Panc1 (cell line): ENCODE results near the gene CSMD2. TPM values are rescaled to one million over a fixed set of nuclear protein-coding genes. Genes with fewer than 3 reads are reported as not detected.

Source experiments
- ATAC-seq: fragments of 200-7000 bp; cut with Tn5 transposase; 2 replicates; pipeline ENCODE4 v1.9.1; 2020; ENCODE audit warnings: mild to moderate bottlenecking, moderate library complexity
- BruUV-seq: library from RNA; stranded (reverse); fragments of 400-500 nt; replicated peaks from 2 replicates; lab custom pipeline; 2021; lab: Mats Ljungman, UMichigan
- CTCF ChIA-PET: fragments of 300-600 bp; sonication (Branson Sonifier 250); formaldehyde crosslinking; loops from one replicate; lab custom pipeline; 2022; ENCODE audit warnings: antibody characterized with exemption; lab: Charles Lee
- POLR2A ChIA-PET: fragments of 300-600 bp; sonication (Branson Sonifier 250); formaldehyde crosslinking; loops from one replicate; lab custom pipeline; 2022; ENCODE audit warnings: antibody characterized with exemption; lab: Charles Lee
- DNase-seq: peaks from one replicate; pipeline ENCODE4 v3.0.0-alpha.2; 2010; ENCODE audit warnings: low read depth, low spot score
- H3K27ac ChIP-seq: 2 replicates; pipeline ENCODE4 v1.5.1; 2011; ENCODE audit warnings: mild to moderate bottlenecking, low read length, inconsistent platforms
- H3K27me3 ChIP-seq: fragments of 200-500 bp; sonication (Bioruptor generic); 2 replicates; pipeline ENCODE4 v1.6.0; 2014; ENCODE audit warnings: low read length, inconsistent platforms; ENCODE audit not compliant: control insufficient read depth, insufficient read depth
- H3K36me3 ChIP-seq: fragments of 200-500 bp; sonication (Bioruptor generic); 2 replicates; pipeline ENCODE4 v1.5.1; 2014; ENCODE audit warnings: inconsistent platforms, mild to moderate bottlenecking, low read length, moderate library complexity; ENCODE audit not compliant: control insufficient read depth, insufficient read depth
- H3K4me1 ChIP-seq: 2 replicates; pipeline ENCODE4 v1.5.1; 2011; ENCODE audit warnings: inconsistent platforms, mild to moderate bottlenecking, low read length, moderate library complexity; ENCODE audit not compliant: control insufficient read depth, insufficient read depth
- H3K4me3 ChIP-seq, 2 experiments: 2 replicates each; pipeline ENCODE4 v1.5.1; 2011 to 2012; ENCODE audit warnings: low read depth in 2 of 2, low read length in 2 of 2, mild to moderate bottlenecking in 2 of 2, inconsistent platforms in 1 of 2, moderate library complexity in 1 of 2
- H3K9me3 ChIP-seq: fragments of 200-500 bp; sonication (Bioruptor generic); 2 replicates; pipeline ENCODE4 v1.5.1; 2014; ENCODE audit warnings: low read depth, mild to moderate bottlenecking, inconsistent platforms, low read length, moderate library complexity; ENCODE audit not compliant: control insufficient read depth, insufficient read depth
- CTCF ChIP-seq: fragments of 450-650 bp; IDR thresholded peaks from 2 replicates; pipeline ENCODE4 v1.5.1; 2017; ENCODE audit warnings: mild to moderate bottlenecking
- POLR2AphosphoS5 ChIP-seq: IDR thresholded peaks from 2 replicates; pipeline ENCODE4 v1.6.1; 2012; ENCODE audit warnings: mild to moderate bottlenecking, low read depth, low read length, moderate library complexity
- SIN3A ChIP-seq: IDR thresholded peaks from 2 replicates; pipeline ENCODE4 v1.6.1; 2012; ENCODE audit warnings: low read depth, mild to moderate bottlenecking, low read length, moderate library complexity, borderline replicate concordance; ENCODE audit not compliant: insufficient read depth
- TCF7L2 ChIP-seq: IDR thresholded peaks from 2 replicates; pipeline ENCODE4 v1.6.1; 2011; ENCODE audit warnings: mild to moderate bottlenecking, low read depth, low read length, inconsistent platforms
- in situ Hi-C: cut with HindIII; loops from 2 replicates; pipeline ENCODE4 v1.10.0; 2016; ENCODE audit warnings: low sequenced_read_pairs, low pct_unique_long_range_greater_than_20kb
- intact Hi-C: fragments of 100-400 bp; cut with micrococcal nuclease; formaldehyde crosslinking; loops from one replicate; pipeline ENCODE4 v1.10.0; 2022; ENCODE audit not compliant: unreplicated experiment
- total RNA-seq: library from RNA; stranded (reverse); gene quantifications from one replicate; pipeline ENCODE4 v1.2.1, GENCODE V29; 2021; ENCODE audit not compliant: unreplicated experiment
- TF ChIP-seq, protein P1 (sequence below), 2 experiments: IDR thresholded peaks; 2 replicates each; pipeline ENCODE4 v1.6.1; 2011 to 2012; ENCODE audit warnings: low read depth in 2 of 2, control low read depth in 1 of 2, low read length in 1 of 2, mild to moderate bottlenecking in 1 of 2, moderate library complexity in 1 of 2; ENCODE audit not compliant: insufficient read depth in 1 of 2

The CSMD2 gene
- total RNA-seq, 1 experiment from 2014 or later: not detected

- BruUV-seq: no TSS peak
- DNase-seq (no peak), ATAC-seq (no peak)
- intact Hi-C loops: no loop called here
- TF ChIP-seq, protein P1, sequence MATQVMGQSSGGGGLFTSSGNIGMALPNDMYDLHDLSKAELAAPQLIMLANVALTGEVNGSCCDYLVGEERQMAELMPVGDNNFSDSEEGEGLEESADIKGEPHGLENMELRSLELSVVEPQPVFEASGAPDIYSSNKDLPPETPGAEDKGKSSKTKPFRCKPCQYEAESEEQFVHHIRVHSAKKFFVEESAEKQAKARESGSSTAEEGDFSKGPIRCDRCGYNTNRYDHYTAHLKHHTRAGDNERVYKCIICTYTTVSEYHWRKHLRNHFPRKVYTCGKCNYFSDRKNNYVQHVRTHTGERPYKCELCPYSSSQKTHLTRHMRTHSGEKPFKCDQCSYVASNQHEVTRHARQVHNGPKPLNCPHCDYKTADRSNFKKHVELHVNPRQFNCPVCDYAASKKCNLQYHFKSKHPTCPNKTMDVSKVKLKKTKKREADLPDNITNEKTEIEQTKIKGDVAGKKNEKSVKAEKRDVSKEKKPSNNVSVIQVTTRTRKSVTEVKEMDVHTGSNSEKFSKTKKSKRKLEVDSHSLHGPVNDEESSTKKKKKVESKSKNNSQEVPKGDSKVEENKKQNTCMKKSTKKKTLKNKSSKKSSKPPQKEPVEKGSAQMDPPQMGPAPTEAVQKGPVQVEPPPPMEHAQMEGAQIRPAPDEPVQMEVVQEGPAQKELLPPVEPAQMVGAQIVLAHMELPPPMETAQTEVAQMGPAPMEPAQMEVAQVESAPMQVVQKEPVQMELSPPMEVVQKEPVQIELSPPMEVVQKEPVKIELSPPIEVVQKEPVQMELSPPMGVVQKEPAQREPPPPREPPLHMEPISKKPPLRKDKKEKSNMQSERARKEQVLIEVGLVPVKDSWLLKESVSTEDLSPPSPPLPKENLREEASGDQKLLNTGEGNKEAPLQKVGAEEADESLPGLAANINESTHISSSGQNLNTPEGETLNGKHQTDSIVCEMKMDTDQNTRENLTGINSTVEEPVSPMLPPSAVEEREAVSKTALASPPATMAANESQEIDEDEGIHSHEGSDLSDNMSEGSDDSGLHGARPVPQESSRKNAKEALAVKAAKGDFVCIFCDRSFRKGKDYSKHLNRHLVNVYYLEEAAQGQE (IDR thresholded peaks at IDR 0.05; ENCODE audit: insufficient read depth in 1 of 2, low read depth in 2 of 2, low read length in 1 of 2): no peak
- TF ChIP-seq POLR2AphosphoS5: no peak
- no peak for TF ChIP-seq CTCF
- no peak for TF ChIP-seq SIN3A
- no peak for TF ChIP-seq TCF7L2
- Histone ChIP-seq H3K9me3 (no peaks in the 10 kb centered on the region), H3K4me3 (no peak overlapping the region), H3K36me3 (no peaks in the 10 kb centered on the region), H3K4me1 (no peaks in the 10 kb centered on the region), H3K27ac (no peak overlapping the region), H3K27me3 (peaks cover 19% of the 10 kb centered on the region)
- in situ Hi-C loops: no loop called here
- ChIA-PET CTCF (interaction anchor here (0.5 to 1.0 kb wide), 2 partner anchors 60 to 813 kb away, joined by 3 to 6 read pairs; no protein-coding TSS in a partner anchor), POLR2A (no interaction called here)
Measured at GRCh38 chr1:33573661-33574060, 591.4 kb downstream of the CSMD2 start.

- POLR2A ChIA-PET: interaction anchor here (0.6 kb wide), 1 partner anchor 13 kb away, joined by 10 read pairs; no protein-coding TSS in a partner anchor
- DNase-seq (no peak), ATAC-seq (no peak)
- no peak for TF ChIP-seq POLR2AphosphoS5
- no peak for TF ChIP-seq CTCF
- TF ChIP-seq, protein P1 (IDR thresholded peaks at IDR 0.05; ENCODE audit: insufficient read depth in 1 of 2, low read depth in 2 of 2, low read length in 1 of 2): no peak
- no peak for TF ChIP-seq TCF7L2
- no peak for TF ChIP-seq SIN3A
- Histone ChIP-seq H3K9me3 (no peaks in the 10 kb centered on the region), H3K36me3 (no peaks in the 10 kb centered on the region), H3K27me3 (peaks cover 19% of the 10 kb centered on the region), H3K27ac (no peak overlapping the region), H3K4me1 (no peaks in the 10 kb centered on the region), H3K4me3 (no peak overlapping the region)
- CTCF ChIA-PET: interaction anchor here (0.7 kb wide), 1 partner anchor 39 kb away, joined by 3 read pairs; no protein-coding TSS in a partner anchor
- in situ Hi-C loops: no loop called here
- intact Hi-C loops: no loop called here
- BruUV-seq: no TSS peak
Measured at GRCh38 chr1:33572387-33572786, 592.6 kb downstream of the CSMD2 start.
